HG03575 (cell line): ENCODE measurements around the gene TIMP4.

ENCODE experiments used
- ATAC-seq: cut with Tn5 transposase; IDR thresholded peaks from one replicate; pipeline ENCODE4 v1.9.1; 2021; ENCODE audit not compliant: unreplicated experiment, insufficient number of reproducible peaks, low FRiP score; ENCODE audit errors: extremely low read depth

The TIMP4 gene

GRCh38 chr3:12158387-12159226 lies at the start of gene TIMP4:
Gene TIMP4 (minus strand): TSS chr3:12158912. CDS start chr3:12158840, 72 bp downstream.
- no peak for ATAC-seq

GRCh38 chr3:12205171-12205570 lies 46.5 kb upstream of the TIMP4 start:
- ATAC-seq: no peak

GRCh38 chr3:12201813-12202212 lies 43.1 kb upstream of the TIMP4 start:
- no peak for ATAC-seq

GRCh38 chr3:12198301-12198700 lies 39.6 kb upstream of the TIMP4 start:
- no peak for ATAC-seq

- ATAC-seq: no peak
Measured at GRCh38 chr3:12197475-12197874, 38.8 kb upstream of the TIMP4 start.

- ATAC-seq: no peak
Measured at GRCh38 chr3:12196684-12197083, 38.0 kb upstream of the TIMP4 start.

GRCh38 chr3:12195231-12195630 lies 36.5 kb upstream of the TIMP4 start:
- no peak for ATAC-seq

- ATAC-seq: no peak
Measured at GRCh38 chr3:12194669-12195161, 36.0 kb upstream of the TIMP4 start.

GRCh38 chr3:12194209-12194608 lies 35.5 kb upstream of the TIMP4 start:
- no peak for ATAC-seq

GRCh38 chr3:12193485-12194165 lies 34.9 kb upstream of the TIMP4 start:
- ATAC-seq: peak; percentile 56

GRCh38 chr3:12192655-12193484 lies 34.2 kb upstream of the TIMP4 start:
- no peak for ATAC-seq

GRCh38 chr3:12192173-12192572 lies 33.5 kb upstream of the TIMP4 start:
- ATAC-seq: no peak

- no peak for ATAC-seq
Measured at GRCh38 chr3:12191559-12191958, 32.8 kb upstream of the TIMP4 start.

- no peak for ATAC-seq
Measured at GRCh38 chr3:12190832-12191231, 32.1 kb upstream of the TIMP4 start.

GRCh38 chr3:12190221-12190807 lies 31.6 kb upstream of the TIMP4 start:
- no peak for ATAC-seq

- ATAC-seq: no peak
Measured at GRCh38 chr3:12188681-12189287, 30.1 kb upstream of the TIMP4 start.

GRCh38 chr3:12188328-12188648 lies 29.6 kb upstream of the TIMP4 start:
- no peak for ATAC-seq

- no peak for ATAC-seq
Measured at GRCh38 chr3:12187448-12188327, 29.0 kb upstream of the TIMP4 start.
